22Rv1 (cell line): ENCODE data around the gene CD200R1.
"Not testable (repeated sequence)": the region's sequence is repeated elsewhere in the genome, so short reads cannot be mapped to it uniquely, and the experiment has no call there.

Source experiments
- ZFX ChIP-seq: fragments of 450-650 bp; IDR thresholded peaks from 2 replicates; pipeline ENCODE4 v1.6.1; 2017; ENCODE audit warnings: antibody characterized with exemption, borderline replicate concordance
- TF ChIP-seq, protein P1 (sequence below): fragments of 450-650 bp; IDR thresholded peaks from 2 replicates; pipeline ENCODE4 v1.5.1; 2017; ENCODE audit warnings: mild to moderate bottlenecking

DNA sequence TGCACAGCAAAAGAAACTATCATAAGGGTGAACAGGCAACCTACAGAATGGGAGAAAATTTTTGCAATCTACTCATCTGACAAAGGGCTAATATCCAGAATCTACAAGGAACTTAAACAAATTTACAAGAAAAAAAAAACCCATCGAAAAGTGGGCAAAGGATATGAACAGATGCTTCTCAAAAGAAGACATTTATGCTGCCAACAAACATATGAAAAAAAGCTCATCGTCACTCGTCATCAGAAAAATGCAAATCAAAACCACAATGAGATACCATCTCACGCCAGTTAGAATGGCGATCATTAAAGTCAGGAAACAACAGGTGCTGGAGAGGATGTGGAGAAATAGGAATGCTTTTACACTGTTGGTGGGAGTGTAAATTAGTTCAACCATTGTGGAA, 55.4 kb downstream of the CD200R1 start:
- TF ChIP-seq, protein P1, sequence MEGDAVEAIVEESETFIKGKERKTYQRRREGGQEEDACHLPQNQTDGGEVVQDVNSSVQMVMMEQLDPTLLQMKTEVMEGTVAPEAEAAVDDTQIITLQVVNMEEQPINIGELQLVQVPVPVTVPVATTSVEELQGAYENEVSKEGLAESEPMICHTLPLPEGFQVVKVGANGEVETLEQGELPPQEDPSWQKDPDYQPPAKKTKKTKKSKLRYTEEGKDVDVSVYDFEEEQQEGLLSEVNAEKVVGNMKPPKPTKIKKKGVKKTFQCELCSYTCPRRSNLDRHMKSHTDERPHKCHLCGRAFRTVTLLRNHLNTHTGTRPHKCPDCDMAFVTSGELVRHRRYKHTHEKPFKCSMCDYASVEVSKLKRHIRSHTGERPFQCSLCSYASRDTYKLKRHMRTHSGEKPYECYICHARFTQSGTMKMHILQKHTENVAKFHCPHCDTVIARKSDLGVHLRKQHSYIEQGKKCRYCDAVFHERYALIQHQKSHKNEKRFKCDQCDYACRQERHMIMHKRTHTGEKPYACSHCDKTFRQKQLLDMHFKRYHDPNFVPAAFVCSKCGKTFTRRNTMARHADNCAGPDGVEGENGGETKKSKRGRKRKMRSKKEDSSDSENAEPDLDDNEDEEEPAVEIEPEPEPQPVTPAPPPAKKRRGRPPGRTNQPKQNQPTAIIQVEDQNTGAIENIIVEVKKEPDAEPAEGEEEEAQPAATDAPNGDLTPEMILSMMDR, result not testable (repeated sequence)
- TF ChIP-seq ZFX, result not testable (repeated sequence)
